ENCODE data around the gene VAMP1. TPM values are rescaled to one million over a fixed set of nuclear protein-coding genes. Genes with fewer than 3 reads are reported as not detected.

The VAMP1 gene
- total RNA-seq, 1 donor from 2014 or later: 5.3 TPM

GRCh38 chr12:6450869-6451347, 19.6 kb downstream of the VAMP1 start:
- H3K36me3 Mint-ChIP-seq (ENCODE audit: low read depth): peaks cover 5% of the 10 kb centered on the region
- peaks cover 29% of the 10 kb centered on the region for H3K4me1 Mint-ChIP-seq (ENCODE audit: low read depth)
- H3K27ac Mint-ChIP-seq (ENCODE audit: unreplicated experiment): peak overlapping the region; percentile 94
- DNase-seq (ENCODE audit: low spot score): no peak
- no peaks in the 10 kb centered on the region for H3K27me3 Mint-ChIP-seq (ENCODE audit: low read depth)
- H3K9me3 Mint-ChIP-seq (ENCODE audit: low read depth): no peaks in the 10 kb centered on the region
- H3K4me3 Mint-ChIP-seq (ENCODE audit: unreplicated experiment): peak overlapping the region; percentile 78
- TF ChIP-seq CTCF (IDR thresholded peaks at IDR 0.05): no peak

GRCh38 chr12:6450091-6450868, 20.2 kb downstream of the VAMP1 start:
- TF ChIP-seq CTCF (IDR thresholded peaks at IDR 0.05): no peak
- peak overlapping the region; percentile 78 for H3K4me3 Mint-ChIP-seq (ENCODE audit: unreplicated experiment)

GRCh38 chr12:6444704-6445688, 25.5 kb downstream of the VAMP1 start, which contains the start of gene CD27:
CD27 (plus strand) TSS chr12:6444955; CDS start chr12:6445096, 141 bp downstream.
- Mint-ChIP-seq H3K27me3 (ENCODE audit: low read depth) (no peaks in the 10 kb centered on the region), H3K4me3 (ENCODE audit: unreplicated experiment) (no peak within 1 kb of the TSS), H3K27ac (ENCODE audit: unreplicated experiment) (no peak within 1 kb of the TSS), H3K36me3 (ENCODE audit: low read depth) (peaks cover 7% of the 10 kb centered on the region), H3K9me3 (ENCODE audit: low read depth) (no peaks in the 10 kb centered on the region), H3K4me1 (ENCODE audit: low read depth) (no peaks in the 10 kb centered on the region)
- DNase-seq (ENCODE audit: low spot score): no peak
- TF ChIP-seq CTCF (IDR thresholded peaks at IDR 0.05): no peak

More at GRCh38 chr12:6450091-6450868, 20.2 kb downstream of the VAMP1 start:
- DNase-seq (ENCODE audit: low spot score): no peak
- peak overlapping the region; percentile 36 for H3K27ac Mint-ChIP-seq (ENCODE audit: unreplicated experiment)
- H3K4me1 Mint-ChIP-seq (ENCODE audit: low read depth): peaks cover 29% of the 10 kb centered on the region
- no peaks in the 10 kb centered on the region for H3K27me3 Mint-ChIP-seq (ENCODE audit: low read depth)
- peaks cover 7% of the 10 kb centered on the region for H3K36me3 Mint-ChIP-seq (ENCODE audit: low read depth)
- H3K9me3 Mint-ChIP-seq (ENCODE audit: low read depth): no peaks in the 10 kb centered on the region

GRCh38 chr12:6444031-6444430, 26.4 kb downstream of the VAMP1 start:
- Mint-ChIP-seq H3K9me3 (ENCODE audit: low read depth) (no peaks in the 10 kb centered on the region), H3K4me1 (ENCODE audit: low read depth) (no peaks in the 10 kb centered on the region), H3K27ac (ENCODE audit: unreplicated experiment) (no peak overlapping the region), H3K4me3 (ENCODE audit: unreplicated experiment) (no peak overlapping the region), H3K36me3 (ENCODE audit: low read depth) (peaks cover 7% of the 10 kb centered on the region), H3K27me3 (ENCODE audit: low read depth) (no peaks in the 10 kb centered on the region)
- no peak for TF ChIP-seq CTCF (IDR thresholded peaks at IDR 0.05)
- no peak for DNase-seq (ENCODE audit: low spot score)
